Measurements from ENCODE around the gene HAUS6.

- TF ChIP-seq CTCF (conservative IDR thresholded peaks at IDR 0.05; ENCODE audit: low read depth in 2 of 2) (no peak), ZNF114 (CRISPR knock-in tag; IDR thresholded peaks at IDR 0.05) (no peak), NANOG (IDR thresholded peaks at IDR 0.05; ENCODE audit: borderline replicate concordance) (no peak), JUNB (IDR thresholded peaks at IDR 0.05; ENCODE audit: unreplicated experiment) (no peak), POLR2AphosphoS5 (IDR thresholded peaks at IDR 0.05; ENCODE audit: low read depth) (no peak), EZH2 (IDR thresholded peaks at IDR 0.05; ENCODE audit: low read depth, unreplicated experiment) (no peak), EZH2phosphoT487 (IDR thresholded peaks at IDR 0.05; ENCODE audit: unreplicated experiment) (no peak), REST (IDR thresholded peaks at IDR 0.05; ENCODE audit: unreplicated experiment) (no peak), STAT1 (IDR thresholded peaks at IDR 0.05; ENCODE audit: unreplicated experiment) (no peak), ETS1 (IDR thresholded peaks at IDR 0.05) (no peak)
Measured at GRCh38 chr9:19018201-19018600, 84.5 kb downstream of the HAUS6 start.

Data from GM23338 (cell line).